NT2/D1 (cell line): Measurements from ENCODE around the gene CYP2A13.

Experiments used
- SUZ12 ChIP-seq: IDR thresholded peaks from 2 replicates; pipeline ENCODE4 v1.6.1; 2011; ENCODE audit not compliant: insufficient read length, insufficient read depth; ENCODE audit errors: extremely low read depth
- ZNF274 ChIP-seq: IDR thresholded peaks from 2 replicates; pipeline ENCODE4 v1.6.1; 2011; ENCODE audit warnings: mild to moderate bottlenecking, low read depth, low read length

GRCh38 chr19:41111296-41111695 lies 23.0 kb downstream of the CYP2A13 start:
- TF ChIP-seq ZNF274, result no peak
- TF ChIP-seq SUZ12, result no peak
